PFSK-1 (cell line): ENCODE measurements around the gene PSORS1C2.

Experiments
- FOXP2 ChIP-seq: optimal IDR thresholded peaks from 2 replicates; pipeline ENCODE3; 2011; ENCODE audit warnings: borderline replicate concordance, control low read depth, inconsistent platforms; ENCODE audit not compliant: insufficient read depth; ENCODE audit errors: extremely low read length, extremely low read depth
- POLR2AphosphoS5 ChIP-seq: IDR thresholded peaks from 2 replicates; pipeline ENCODE4 v1.6.1; 2012; ENCODE audit warnings: low read depth, mild to moderate bottlenecking, control low read depth, low read length, moderate library complexity
- REST ChIP-seq, 2 experiments: IDR thresholded peaks; 2 replicates each; pipeline versions ENCODE4 v1.6.1 to v1.8.0; 2011 to 2012; ENCODE audit warnings: low read depth in 2 of 2, low read length in 2 of 2, control low read depth in 1 of 2, inconsistent platforms in 1 of 2, mild to moderate bottlenecking in 1 of 2, moderate library complexity in 1 of 2; ENCODE audit not compliant: insufficient read depth in 1 of 2
- SIN3A ChIP-seq: IDR thresholded peaks from 2 replicates; pipeline ENCODE4 v1.6.1; 2012; ENCODE audit warnings: mild to moderate bottlenecking, low read length, moderate library complexity, borderline replicate concordance; ENCODE audit not compliant: insufficient read depth
- TAF1 ChIP-seq: IDR thresholded peaks from 2 replicates; pipeline ENCODE4 v1.6.1; 2012; ENCODE audit warnings: low read length, control low read depth, borderline replicate concordance; ENCODE audit not compliant: insufficient read depth

GRCh38 chr6:31170987-31171671 lies 32.3 kb upstream of the PSORS1C2 start:
- TF ChIP-seq POLR2AphosphoS5, result no peak
- no peak for TF ChIP-seq SIN3A
- no peak for TF ChIP-seq FOXP2
- no peak for TF ChIP-seq TAF1
- TF ChIP-seq REST (IDR thresholded peaks at IDR 0.05; ENCODE audit: insufficient read depth in 1 of 2, low read depth in 2 of 2, low read length in 2 of 2), result no peak
